Astrocyte of the spinal cord (primary cell): ENCODE measurements around the gene MPG.

Experiments
- DNase-seq: peaks from one replicate; pipeline ENCODE4 v3.0.0; 2011; ENCODE audit warnings: low read depth, low spot score
- H3K4me3 ChIP-seq: 2 replicates; pipeline ENCODE4 v1.5.1; 2011; ENCODE audit warnings: low read depth, mild to moderate bottlenecking, low read length, moderate library complexity
- in situ Hi-C: cut with HindIII; loops from 2 replicates; pipeline ENCODE4 v1.10.0; 2017; ENCODE audit warnings: low sequenced_read_pairs
- TF ChIP-seq, protein P1 (sequence below): IDR thresholded peaks from 2 replicates; pipeline ENCODE4 v1.5.1; 2012; ENCODE audit warnings: low read depth, mild to moderate bottlenecking, low read length, inconsistent platforms

The MPG gene

DNA sequence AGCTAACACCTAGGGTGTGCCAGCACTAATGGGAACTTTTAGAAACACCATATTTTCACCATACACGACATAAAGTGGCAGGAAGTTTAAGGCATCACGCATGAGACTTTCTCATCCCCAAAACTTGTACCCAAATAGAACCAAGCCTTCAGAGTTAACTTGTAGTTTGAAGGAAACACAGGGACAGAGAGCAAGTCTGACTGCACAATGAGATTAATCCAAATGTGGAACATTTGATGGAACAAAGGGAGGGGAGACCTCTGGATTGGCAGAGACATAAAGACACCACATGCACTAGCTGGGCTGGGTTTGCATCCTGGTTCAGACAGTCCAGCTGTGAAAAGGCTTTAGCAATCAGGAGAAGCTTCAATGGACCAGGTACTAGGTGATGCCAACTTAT is 36.3 kb downstream of the MPG start:
- no peak overlapping the region for H3K4me3 ChIP-seq
- in situ Hi-C loops: no loop called here
- TF ChIP-seq, protein P1, sequence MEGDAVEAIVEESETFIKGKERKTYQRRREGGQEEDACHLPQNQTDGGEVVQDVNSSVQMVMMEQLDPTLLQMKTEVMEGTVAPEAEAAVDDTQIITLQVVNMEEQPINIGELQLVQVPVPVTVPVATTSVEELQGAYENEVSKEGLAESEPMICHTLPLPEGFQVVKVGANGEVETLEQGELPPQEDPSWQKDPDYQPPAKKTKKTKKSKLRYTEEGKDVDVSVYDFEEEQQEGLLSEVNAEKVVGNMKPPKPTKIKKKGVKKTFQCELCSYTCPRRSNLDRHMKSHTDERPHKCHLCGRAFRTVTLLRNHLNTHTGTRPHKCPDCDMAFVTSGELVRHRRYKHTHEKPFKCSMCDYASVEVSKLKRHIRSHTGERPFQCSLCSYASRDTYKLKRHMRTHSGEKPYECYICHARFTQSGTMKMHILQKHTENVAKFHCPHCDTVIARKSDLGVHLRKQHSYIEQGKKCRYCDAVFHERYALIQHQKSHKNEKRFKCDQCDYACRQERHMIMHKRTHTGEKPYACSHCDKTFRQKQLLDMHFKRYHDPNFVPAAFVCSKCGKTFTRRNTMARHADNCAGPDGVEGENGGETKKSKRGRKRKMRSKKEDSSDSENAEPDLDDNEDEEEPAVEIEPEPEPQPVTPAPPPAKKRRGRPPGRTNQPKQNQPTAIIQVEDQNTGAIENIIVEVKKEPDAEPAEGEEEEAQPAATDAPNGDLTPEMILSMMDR: no peak

DNA sequence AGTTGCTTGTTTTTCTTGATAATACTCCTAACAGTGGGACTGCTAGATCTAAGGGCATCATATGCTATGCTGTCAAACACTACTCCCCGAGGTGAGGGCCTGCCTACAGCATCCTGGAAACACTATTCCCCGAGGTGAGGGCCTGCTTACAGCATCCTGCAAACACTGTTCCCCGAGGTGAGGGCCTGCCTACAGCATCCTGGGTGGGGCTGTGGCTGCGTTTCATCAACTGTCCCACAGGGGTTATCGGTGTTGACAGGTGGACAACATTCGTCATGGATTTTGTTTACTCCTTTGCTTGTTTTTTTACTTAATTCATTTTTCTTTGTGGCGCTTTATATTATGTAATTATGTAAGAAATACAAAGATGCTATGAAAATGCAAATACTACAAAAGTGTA is 38.0 kb downstream of the MPG start:
- TF ChIP-seq, protein P1: no peak
- in situ Hi-C loops: no loop called here
- no peak for DNase-seq
- H3K4me3 ChIP-seq: no peak overlapping the region

More for the DNA sequence above, 36.3 kb downstream of the MPG start:
- DNase-seq: no peak

DNA sequence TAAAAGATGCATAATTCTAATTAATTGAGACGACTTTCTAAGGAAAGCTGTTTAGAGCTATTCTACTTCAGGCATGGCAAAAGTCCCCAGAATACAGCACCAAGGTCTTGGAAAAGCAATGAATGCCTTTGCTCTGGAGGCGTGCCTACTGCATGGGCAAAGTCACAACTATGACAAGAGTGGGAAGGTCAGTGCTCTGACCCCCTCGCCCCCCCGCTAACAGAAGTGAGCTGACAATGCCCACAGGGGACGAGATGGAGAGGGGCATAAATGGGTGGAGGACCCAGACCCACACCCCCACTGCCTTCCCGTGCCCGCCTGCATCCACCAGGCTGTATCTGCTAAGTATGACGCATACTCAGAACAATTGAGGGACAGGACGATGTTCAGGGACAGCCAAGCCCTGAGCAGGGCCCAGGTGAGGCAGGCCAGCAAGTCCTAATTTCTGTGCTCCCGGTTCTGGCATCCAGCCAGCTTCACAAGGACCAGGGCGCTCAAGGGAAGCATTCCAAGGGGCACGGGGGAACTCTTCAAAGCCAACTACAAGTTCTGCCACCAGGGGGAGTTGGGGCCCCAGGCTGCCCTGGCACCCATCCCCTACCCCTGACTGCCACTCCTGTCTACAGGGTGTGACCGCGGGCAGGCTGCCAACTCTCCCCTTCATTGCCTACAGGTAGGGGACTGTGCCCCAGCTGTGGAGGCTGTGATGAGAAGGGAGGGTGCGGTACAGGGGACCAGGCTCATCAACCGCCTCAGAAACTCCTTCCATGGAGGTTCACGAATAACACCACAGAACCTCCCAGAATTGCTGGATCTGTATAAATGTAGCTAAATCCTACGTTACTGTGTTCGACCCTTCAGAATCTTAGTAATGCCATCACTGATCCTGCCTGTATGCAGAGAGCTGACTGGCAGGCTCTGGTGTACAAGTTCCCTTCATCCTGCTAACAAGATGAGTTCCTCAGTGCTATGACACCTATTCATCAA is 39.6 kb downstream of the MPG start:
- DNase-seq: no peak
- TF ChIP-seq, protein P1: peak; percentile 78
- in situ Hi-C loops: no loop called here
- H3K4me3 ChIP-seq: no peak overlapping the region

DNA sequence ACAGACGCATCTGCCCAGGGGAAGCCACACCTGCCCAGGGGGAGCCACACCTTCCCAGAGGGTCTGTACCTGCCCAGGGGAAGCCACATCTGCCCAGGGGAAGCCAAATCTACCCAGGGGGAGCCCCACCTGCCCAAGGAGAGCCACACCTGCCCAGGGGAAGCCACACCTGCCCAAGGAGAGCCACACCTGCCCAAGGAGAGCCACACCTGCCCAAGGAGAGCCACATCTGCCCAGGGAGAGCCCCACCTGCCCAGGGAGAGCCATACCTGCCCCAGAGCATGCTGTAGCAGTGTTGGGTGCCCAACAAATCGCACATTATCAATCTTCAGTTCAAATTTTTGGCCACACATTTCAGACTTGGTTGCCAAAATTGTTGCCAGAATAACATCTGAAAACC is 40.8 kb downstream of the MPG start:
- no peak overlapping the region for H3K4me3 ChIP-seq
- TF ChIP-seq, protein P1: no peak
- in situ Hi-C loops: no loop called here
- DNase-seq: no peak

DNA sequence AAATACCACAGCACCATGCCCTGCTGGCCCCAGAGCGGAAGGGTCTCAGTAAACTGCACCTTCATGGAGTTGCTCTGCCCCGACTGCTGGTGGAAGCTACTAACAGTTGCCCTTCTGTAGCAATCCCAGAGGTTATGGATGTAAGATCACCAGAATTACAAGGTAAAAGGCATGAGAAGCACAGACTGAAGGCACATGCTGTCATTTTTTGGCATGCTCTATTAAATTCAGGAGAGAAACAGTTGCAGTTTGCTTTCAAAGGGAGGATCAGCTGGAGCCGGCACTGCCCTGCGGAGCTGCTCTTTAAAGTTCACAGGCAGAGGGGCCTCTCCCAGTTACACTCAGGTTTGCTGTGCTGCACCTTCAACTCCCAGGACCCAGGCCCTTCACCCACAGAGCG is 41.3 kb downstream of the MPG start:
- in situ Hi-C loops: no loop called here
- TF ChIP-seq, protein P1: no peak
- no peak overlapping the region for H3K4me3 ChIP-seq
- no peak for DNase-seq

DNA sequence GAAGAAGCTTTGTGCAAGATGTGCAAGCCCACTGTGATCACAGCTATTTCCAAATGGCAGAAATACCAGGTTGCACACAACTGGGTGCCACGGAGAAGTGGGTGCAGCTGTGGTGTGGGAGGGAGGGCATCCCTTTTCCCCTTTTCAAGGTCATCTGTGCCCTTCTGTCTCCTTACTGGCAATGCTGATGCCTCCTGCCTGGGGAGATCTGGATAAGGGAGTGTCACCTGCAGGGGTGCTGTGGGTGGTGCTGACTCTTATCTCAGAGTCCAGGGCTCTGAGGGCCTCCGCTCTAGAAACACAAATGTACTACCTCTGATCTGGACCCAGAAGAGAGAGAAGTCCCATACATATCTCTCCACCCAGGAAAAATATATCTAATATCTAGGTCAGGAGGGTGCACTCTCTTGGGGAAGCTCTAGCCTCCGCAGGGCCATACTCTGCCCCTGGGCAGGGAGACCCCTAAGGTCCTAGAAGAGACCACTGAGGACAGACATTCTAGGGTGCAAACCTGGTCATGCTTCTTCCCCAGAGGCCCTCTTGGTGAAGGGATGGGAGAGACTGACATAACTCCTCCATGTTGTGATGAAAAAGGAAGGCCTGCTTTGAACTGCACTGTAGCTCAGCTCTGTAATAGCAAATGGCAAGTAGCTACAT is 41.9 kb downstream of the MPG start:
- H3K4me3 ChIP-seq: no peak overlapping the region
- in situ Hi-C loops: no loop called here
- no peak for DNase-seq
- TF ChIP-seq, protein P1: no peak
